Body of pancreas (tissue), 4 donors: Measurements from ENCODE around the gene SUCLG1. TPM values are rescaled to one million over a fixed set of nuclear protein-coding genes. Genes with fewer than 3 reads are reported as not detected.

ENCODE experiments used
- ATAC-seq: fragments of 150-250 bp; one replicate; pipeline ENCODE4 v1.9.1; 2016
- DNase-seq, 4 donors: peaks; one replicate each; pipeline ENCODE4 v3.0.0-alpha.2; 2019
- H3K27ac ChIP-seq, 4 donors: fragments of 200-600 bp; sonication (generic); 1 replicate in 3 of 4; 2 replicates in 1 of 4; pipeline versions ENCODE4 v1.5.1 to v1.6.1; 2016 to 2019; ENCODE audit warnings: mild to moderate bottlenecking in 1 of 4, mixed read lengths in 1 of 4, moderate library complexity in 1 of 4
- H3K27me3 ChIP-seq, 2 donors: fragments of 200-600 bp; sonication (generic); one replicate each; pipeline ENCODE4 v1.6.0; 2016; ENCODE audit warnings: mild to moderate bottlenecking in 1 of 2
- H3K36me3 ChIP-seq, 2 donors: fragments of 200-600 bp; sonication (generic); replicated peaks in 1 of 2; 2 replicates each; pipeline ENCODE4 v1.5.1; 2016; ENCODE audit warnings: low read depth in 2 of 2; ENCODE audit not compliant: insufficient read depth in 1 of 2
- H3K4me1 ChIP-seq: fragments of 200-600 bp; sonication (generic); one replicate; pipeline ENCODE4 v1.6.0; 2016
- H3K4me3 ChIP-seq, 2 donors: fragments of 200-600 bp; sonication (generic); 1 replicate in 1 of 2; 2 replicates in 1 of 2; pipeline ENCODE4 v1.5.1; 2016 to 2019
- H3K9me3 ChIP-seq, 3 donors: fragments of 200-600 bp; sonication (generic); 1 replicate in 2 of 3; 2 replicates in 1 of 3; pipeline ENCODE4 v1.5.1; 2016
- POLR2A ChIP-seq, 3 donors: fragments of 450-650 bp; IDR thresholded peaks; one replicate each; pipeline ENCODE4 v1.6.1; 2016; ENCODE audit warnings: antibody characterized with exemption in 3 of 3, mild to moderate bottlenecking in 2 of 3
- WGBS, 2 donors: methylation state at CpG; one replicate each; pipeline ENCODE4 v1.1.5; 2017; 5-methylcytosine and 5-hydroxymethylcytosine counted together
- intact Hi-C: fragments of 100-400 bp; cut with DNase I; formaldehyde crosslinking; loops from one replicate; pipeline ENCODE4 v1.15.1; 2023
- total RNA-seq, 2 donors: library from RNA; depleted of rRNA; stranded (reverse); fragments of >200 nt; gene quantifications; one replicate each; pipeline ENCODE4 v1.1.0, GENCODE V29; 2016
- TF ChIP-seq, protein P1 (sequence below), 7 experiments: fragments of 450-650 bp in 4 of 7; fragments of 200-600 bp in 3 of 7; sonication (generic) in 3 of 7; IDR thresholded peaks; one replicate each; pipeline ENCODE4 v1.5.1; 2016 to 2019; ENCODE audit warnings: antibody characterized with exemption in 7 of 7

Gene SUCLG1
- total RNA-seq, 2 donors from 2014 or later: 51.1 to 89.2 TPM

DNA sequence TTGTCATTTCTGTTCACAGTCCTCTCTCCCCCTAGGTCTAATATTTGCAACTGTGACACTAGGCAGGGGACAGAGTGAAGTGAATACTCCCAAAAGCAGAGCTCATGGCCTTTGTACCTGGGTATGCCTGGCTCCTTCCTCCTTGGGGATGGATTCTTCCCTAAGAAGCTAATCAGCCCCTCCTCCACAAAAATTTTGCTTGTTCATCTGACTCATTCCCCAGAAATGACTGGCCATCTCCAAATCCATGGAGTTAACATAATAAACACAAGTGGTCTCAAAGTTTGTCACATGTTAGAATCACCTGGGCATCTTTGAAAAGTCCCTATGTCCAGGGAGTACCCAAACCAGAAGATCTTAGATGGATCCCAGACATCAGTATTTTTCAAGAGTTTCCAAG is 65.3 kb downstream of the SUCLG1 start:
- ATAC-seq: no peak

DNA sequence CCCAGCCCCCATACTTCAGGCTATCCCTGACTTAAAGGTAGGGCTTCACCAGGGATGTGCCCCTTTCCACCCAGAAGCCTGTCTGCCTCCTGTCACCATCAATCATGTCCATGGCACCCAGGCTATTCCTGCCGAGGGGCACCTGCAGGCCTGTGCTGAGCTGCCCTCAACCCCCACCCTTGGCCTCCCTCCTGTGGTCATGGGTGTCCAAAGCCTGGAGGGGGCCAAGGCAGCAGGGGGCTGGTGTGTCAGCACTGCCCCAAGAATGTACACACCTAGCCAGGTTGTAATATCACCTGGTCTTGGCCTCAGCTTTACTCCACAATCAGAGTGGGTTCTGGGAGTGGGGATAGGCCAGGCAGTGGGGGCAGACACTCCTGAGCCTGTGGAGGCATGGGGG is 69.3 kb downstream of the SUCLG1 start:
- Histone ChIP-seq H3K9me3 (no peaks in the 10 kb centered on the region), H3K27me3 (no peaks in the 10 kb centered on the region), H3K27ac (no peak overlapping the region), H3K36me3 (no peaks in the 10 kb centered on the region), H3K4me3 (no peak overlapping the region), H3K4me1 (no peaks in the 10 kb centered on the region)
- DNase-seq (no peak), ATAC-seq (no peak)
- WGBS, 2 donors: 40% methylated on average over 1 of the region's 1 CpG; no CpG with 5 or more reads in 1 of the 2 donors
- intact Hi-C loops: no loop called here
- no peak for TF ChIP-seq POLR2A (IDR thresholded peaks at IDR 0.05)
- TF ChIP-seq, protein P1, sequence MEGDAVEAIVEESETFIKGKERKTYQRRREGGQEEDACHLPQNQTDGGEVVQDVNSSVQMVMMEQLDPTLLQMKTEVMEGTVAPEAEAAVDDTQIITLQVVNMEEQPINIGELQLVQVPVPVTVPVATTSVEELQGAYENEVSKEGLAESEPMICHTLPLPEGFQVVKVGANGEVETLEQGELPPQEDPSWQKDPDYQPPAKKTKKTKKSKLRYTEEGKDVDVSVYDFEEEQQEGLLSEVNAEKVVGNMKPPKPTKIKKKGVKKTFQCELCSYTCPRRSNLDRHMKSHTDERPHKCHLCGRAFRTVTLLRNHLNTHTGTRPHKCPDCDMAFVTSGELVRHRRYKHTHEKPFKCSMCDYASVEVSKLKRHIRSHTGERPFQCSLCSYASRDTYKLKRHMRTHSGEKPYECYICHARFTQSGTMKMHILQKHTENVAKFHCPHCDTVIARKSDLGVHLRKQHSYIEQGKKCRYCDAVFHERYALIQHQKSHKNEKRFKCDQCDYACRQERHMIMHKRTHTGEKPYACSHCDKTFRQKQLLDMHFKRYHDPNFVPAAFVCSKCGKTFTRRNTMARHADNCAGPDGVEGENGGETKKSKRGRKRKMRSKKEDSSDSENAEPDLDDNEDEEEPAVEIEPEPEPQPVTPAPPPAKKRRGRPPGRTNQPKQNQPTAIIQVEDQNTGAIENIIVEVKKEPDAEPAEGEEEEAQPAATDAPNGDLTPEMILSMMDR (IDR thresholded peaks at IDR 0.05): no peak

More for the DNA sequence above, 65.3 kb downstream of the SUCLG1 start:
- no peak for DNase-seq
- no peaks in the 10 kb centered on the region for H3K4me1 ChIP-seq
- H3K36me3 ChIP-seq: no peaks in the 10 kb centered on the region
- no peaks in the 10 kb centered on the region for H3K9me3 ChIP-seq
- intact Hi-C loops: no loop called here
- TF ChIP-seq, protein P1 (IDR thresholded peaks at IDR 0.05): no peak
- TF ChIP-seq POLR2A (IDR thresholded peaks at IDR 0.05): no peak
- no peaks in the 10 kb centered on the region for H3K27me3 ChIP-seq
- H3K4me3 ChIP-seq: no peak overlapping the region
- H3K27ac ChIP-seq: no peak overlapping the region

DNA sequence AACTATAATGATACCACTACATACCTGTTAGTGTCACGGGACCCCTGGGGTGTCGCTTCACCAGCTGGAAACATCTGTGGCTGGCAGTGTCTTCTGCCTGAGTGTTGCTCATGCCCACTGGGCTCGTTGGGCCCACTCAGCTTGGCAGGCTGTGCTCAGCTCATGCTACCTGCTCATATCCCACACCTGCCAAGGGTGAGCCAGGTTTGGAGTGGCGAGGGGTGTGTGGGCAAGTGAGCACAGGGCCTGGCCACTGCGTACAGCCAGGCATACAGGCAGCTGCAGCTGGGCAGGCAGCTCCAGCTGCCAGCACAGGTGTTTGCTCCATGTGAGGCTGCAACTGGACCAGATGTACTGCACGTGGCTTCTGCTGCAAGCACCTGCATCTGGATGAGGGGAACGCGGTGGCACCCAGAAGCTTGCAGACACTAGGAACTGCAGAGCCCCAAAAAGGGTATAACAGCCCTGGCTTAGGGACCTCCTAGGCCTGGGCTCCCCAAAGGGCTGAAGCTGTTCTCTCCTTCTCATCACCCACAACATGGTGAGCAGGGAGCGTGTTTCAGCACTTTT is 70.1 kb downstream of the SUCLG1 start:
- Histone ChIP-seq H3K36me3 (no peaks in the 10 kb centered on the region), H3K27ac (no peak overlapping the region), H3K4me1 (no peaks in the 10 kb centered on the region), H3K4me3 (no peak overlapping the region), H3K9me3 (no peaks in the 10 kb centered on the region), H3K27me3 (no peaks in the 10 kb centered on the region)
- WGBS, 2 donors: 80 to 93% methylated on average over 7 to 9 of the region's 9 CpGs
- TF ChIP-seq, protein P1 (IDR thresholded peaks at IDR 0.05): no peak
- no peak for TF ChIP-seq POLR2A (IDR thresholded peaks at IDR 0.05)
- ATAC-seq (no peak), DNase-seq (no peak)
- intact Hi-C loops: no loop called here

DNA sequence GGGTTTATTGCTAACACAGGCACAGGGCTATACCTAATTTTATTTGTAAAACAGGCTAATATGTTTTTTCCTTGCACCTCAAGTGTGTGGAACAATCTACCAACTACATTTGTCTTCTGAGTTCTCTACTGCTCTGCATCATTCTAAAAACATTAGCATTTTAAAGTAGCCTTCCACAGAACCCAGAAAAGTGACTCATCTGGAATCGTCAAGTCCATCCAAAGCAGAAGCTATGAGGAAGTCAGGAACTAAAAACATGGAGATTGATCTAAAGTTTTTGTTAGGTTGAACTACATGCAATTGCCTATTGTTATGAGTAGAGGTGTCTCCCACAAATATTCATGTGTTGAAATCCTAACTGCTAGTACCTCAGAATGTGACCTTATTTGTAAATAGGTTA is 70.9 kb downstream of the SUCLG1 start:
- ATAC-seq (no peak), DNase-seq (no peak)
- WGBS, 2 donors: 56 to 66% methylated on average over 1 of the region's 1 CpG
- intact Hi-C loops: no loop called here
- no peaks in the 10 kb centered on the region for H3K36me3 ChIP-seq
- TF ChIP-seq, protein P1 (IDR thresholded peaks at IDR 0.05): no peak
- no peak for TF ChIP-seq POLR2A (IDR thresholded peaks at IDR 0.05)
- H3K4me3 ChIP-seq: no peak overlapping the region
- H3K4me1 ChIP-seq: no peaks in the 10 kb centered on the region
- H3K9me3 ChIP-seq: no peaks in the 10 kb centered on the region
- no peaks in the 10 kb centered on the region for H3K27me3 ChIP-seq
- no peak overlapping the region for H3K27ac ChIP-seq

DNA sequence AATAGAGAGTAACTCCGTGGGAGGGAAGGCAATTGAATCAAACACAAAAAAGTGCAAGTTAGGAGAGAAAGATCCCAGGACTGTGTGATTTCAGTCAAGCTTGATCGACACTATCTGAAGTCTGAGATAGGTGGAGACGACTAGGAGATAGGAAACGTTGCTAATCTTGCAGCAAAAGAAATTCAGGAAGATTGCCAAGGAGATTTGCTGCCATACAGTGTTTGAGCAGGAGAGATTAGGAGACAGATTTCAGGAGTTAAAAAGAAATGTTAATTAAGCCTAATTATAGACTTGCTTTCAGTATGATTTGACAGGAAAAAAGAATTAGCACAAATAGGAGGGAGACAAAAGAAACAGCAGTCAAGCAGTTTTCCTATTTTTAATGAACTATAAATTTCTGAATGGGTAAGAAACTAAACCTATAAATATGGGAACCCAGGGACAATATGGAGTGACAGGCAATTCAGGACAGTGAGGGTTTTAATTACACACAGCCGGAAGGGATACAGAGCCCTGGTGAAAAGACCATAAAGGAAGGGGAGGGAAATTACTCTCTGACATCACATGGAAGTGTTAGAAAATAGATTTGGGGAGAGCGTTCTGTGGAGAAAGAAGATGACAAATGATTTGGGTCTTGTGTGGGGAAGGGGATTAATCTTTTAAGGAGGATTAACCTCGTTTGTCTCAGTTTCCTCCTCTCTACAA is 72.6 kb downstream of the SUCLG1 start:
- Histone ChIP-seq H3K4me3 (no peak overlapping the region), H3K27ac (no peak overlapping the region), H3K36me3 (no peaks in the 10 kb centered on the region), H3K4me1 (no peaks in the 10 kb centered on the region), H3K9me3 (no peaks in the 10 kb centered on the region), H3K27me3 (no peaks in the 10 kb centered on the region)
- ATAC-seq: no peak
- no peak for DNase-seq
- intact Hi-C loops: no loop called here
- TF ChIP-seq POLR2A (IDR thresholded peaks at IDR 0.05): no peak
- TF ChIP-seq, protein P1 (IDR thresholded peaks at IDR 0.05): no peak
- WGBS, 2 donors: 9 to 11% methylated on average over 7 of the region's 7 CpGs
